ENCODE results near the gene LEF1. TPM values are rescaled to one million over a fixed set of nuclear protein-coding genes. Genes with fewer than 3 reads are reported as not detected.

Gene LEF1
- total RNA-seq, 4 donors from 2014 or later = 2.2 to 8.3 (median 3.7) TPM

DNA sequence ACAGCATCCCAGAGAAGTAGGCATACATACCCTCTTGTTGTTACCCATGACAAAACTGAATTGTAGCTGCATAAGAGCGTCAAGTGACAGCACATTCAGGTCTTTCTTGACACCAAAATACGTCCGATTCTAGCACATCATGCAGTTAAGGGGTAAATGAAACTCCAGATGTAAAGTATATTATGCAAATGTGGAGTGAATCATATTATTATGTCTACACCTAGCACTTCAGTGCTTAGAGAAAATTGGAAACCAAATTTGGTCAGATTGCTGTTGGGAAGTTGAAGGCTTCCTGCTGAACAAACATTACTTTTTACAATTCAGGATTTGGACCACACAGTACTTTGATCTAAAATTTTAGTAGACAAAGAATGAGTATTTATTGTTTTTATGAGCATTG is 24.2 kb upstream of the LEF1 start:
- ATAC-seq (ENCODE audit: low FRiP score) (no peak), DNase-seq (ENCODE audit: low spot score) (no peak)
- no peak for TF ChIP-seq CTCF (IDR thresholded peaks at IDR 0.05)

DNA sequence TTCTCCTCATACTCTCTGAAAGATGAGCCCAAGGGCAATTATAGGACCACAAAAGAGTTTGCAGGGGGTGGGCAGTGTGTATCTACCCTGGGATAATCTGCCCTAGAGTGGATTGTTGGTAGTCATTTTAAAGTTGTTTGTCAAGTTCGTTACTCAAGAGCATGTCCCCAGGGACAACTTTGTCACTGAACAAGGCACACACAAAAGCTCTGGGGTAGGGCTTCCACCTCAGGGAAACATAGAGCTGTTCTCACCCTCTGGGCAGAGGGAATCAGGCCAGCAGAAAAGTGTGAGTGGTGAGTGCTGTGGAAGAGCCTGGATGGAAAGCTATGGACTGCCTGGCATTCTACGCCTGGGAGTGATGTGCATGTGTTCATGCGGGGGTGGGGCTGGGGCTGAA is 23.3 kb upstream of the LEF1 start:
- ATAC-seq (ENCODE audit: low FRiP score) = no peak
- no peak for TF ChIP-seq CTCF (IDR thresholded peaks at IDR 0.05)
- no peak for DNase-seq (ENCODE audit: low spot score)

DNA sequence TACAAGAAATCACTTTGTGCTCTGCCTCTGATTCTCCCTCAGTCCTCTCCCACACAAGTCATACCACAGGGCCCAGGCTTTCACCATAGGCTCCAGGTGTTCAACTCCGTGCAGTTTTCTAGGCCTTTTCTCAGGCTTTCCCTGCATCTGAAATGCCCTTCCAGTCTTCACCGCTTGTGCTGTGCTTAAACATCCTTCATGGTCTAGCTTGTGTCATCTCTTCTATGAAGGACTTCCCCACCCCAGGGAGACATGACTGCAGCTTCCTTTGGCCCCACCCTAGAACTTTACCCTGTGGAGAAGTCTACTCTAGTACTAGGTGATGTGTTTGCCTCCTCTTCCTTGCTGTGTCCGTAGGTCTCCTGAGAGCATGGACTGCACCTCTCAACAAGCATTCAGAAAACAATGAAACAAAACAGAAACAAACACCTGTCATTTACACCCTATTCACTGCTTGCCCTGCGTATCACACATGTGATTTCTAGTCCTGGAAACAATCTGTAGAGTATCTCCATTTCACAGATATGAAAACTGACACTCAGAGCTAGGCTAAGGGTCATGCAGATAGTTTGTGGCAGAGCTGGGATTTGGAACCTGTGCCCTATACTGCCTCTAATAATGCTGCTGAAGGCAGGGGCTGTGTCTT is 22.7 kb upstream of the LEF1 start:
- ATAC-seq (ENCODE audit: low FRiP score) (no peak), DNase-seq (ENCODE audit: low spot score) (no peak)
- TF ChIP-seq CTCF (IDR thresholded peaks at IDR 0.05) = no peak

DNA sequence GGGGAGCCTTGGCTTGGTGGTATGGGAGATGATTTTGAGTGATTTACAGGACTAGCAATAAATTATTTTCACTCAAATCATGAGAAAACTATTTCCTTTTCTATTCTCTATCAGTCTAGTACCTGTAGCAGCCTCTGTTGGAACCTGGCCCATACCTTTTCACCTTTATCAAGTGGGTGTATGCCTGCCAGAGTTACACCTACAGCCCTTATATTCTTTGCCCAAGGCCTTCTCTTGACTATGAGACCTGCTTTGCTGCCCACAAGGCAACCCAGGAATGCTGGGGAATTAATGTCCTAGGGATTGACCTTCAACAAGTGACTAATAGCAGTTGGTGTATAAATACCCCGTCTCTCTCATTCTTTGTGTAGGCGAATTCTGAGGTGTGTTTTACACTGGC is 20.0 kb upstream of the LEF1 start:
- DNase-seq (ENCODE audit: low spot score) (no peak), ATAC-seq (ENCODE audit: low FRiP score) (no peak)
- TF ChIP-seq CTCF (IDR thresholded peaks at IDR 0.05) = no peak

DNA sequence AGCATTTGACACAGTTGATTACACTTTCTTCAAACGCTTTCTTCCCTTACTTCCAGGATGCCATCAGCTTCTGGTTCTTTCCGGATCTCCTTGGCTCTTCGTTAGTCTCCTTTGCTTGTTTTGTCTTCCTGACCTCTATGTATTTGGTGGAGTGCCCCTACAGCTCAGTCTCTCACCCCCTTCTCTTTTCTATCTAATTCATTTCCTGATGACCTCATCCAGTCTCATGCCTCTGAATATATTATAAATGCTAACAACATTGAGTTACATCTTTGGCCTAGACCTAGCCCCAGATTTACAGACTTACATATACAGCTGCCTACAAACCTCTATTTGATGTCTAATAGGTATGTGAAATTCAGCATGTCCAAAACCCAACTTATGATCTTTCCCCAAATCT is 16.5 kb upstream of the LEF1 start:
- no peak for TF ChIP-seq CTCF (IDR thresholded peaks at IDR 0.05)
- no peak for DNase-seq (ENCODE audit: low spot score)

GRCh38 chr4:108184453-108185049 is 15.8 kb upstream of the LEF1 start:
- DNase-seq (ENCODE audit: low spot score) = no peak
- TF ChIP-seq CTCF (IDR thresholded peaks at IDR 0.05) = no peak
- no peak for ATAC-seq (ENCODE audit: low FRiP score)

More for the DNA sequence above, 16.5 kb upstream of the LEF1 start:
- no peak for ATAC-seq (ENCODE audit: low FRiP score)

- DNase-seq (ENCODE audit: low spot score) (no peak), ATAC-seq (ENCODE audit: low FRiP score) (no peak)
- TF ChIP-seq CTCF (IDR thresholded peaks at IDR 0.05) = no peak
Observed at GRCh38 chr4:108181704-108182103, 13.0 kb upstream of the LEF1 start.
